Neural crest cell (in vitro differentiated cells): Measurements from ENCODE around the gene ISM1. TPM values are rescaled to one million over a fixed set of nuclear protein-coding genes. Genes with fewer than 3 reads are reported as not detected.

ENCODE experiments used
- DNase-seq: peaks from one replicate; pipeline ENCODE4 v3.0.0; 2021; ENCODE audit warnings: low read depth, mixed read lengths, low spot score
- H3K27ac Mint-ChIP-seq: one replicate; pipeline ENCODE4 v1.8.0; 2021; ENCODE audit warnings: mild to moderate bottlenecking, mixed read lengths; ENCODE audit not compliant: unreplicated experiment
- H3K27me3 Mint-ChIP-seq: 2 replicates; pipeline ENCODE4 v1.8.0; 2021; ENCODE audit warnings: low read depth, mild to moderate bottlenecking, mixed read lengths
- H3K36me3 Mint-ChIP-seq: 2 replicates; pipeline ENCODE4 v1.8.0; 2021; ENCODE audit warnings: low read depth, mild to moderate bottlenecking, mixed read lengths
- H3K4me1 Mint-ChIP-seq: 2 replicates; pipeline ENCODE4 v1.8.0; 2021; ENCODE audit warnings: mixed read lengths
- H3K4me3 Mint-ChIP-seq: one replicate; pipeline ENCODE4 v1.8.0; 2021; ENCODE audit warnings: mild to moderate bottlenecking, mixed read lengths
- H3K9me3 Mint-ChIP-seq: 2 replicates; pipeline ENCODE4 v1.8.0; 2021; ENCODE audit warnings: mixed read lengths
- total RNA-seq: library from RNA; stranded (reverse); gene quantifications from 2 replicates; pipeline ENCODE4 v1.2.1, GENCODE V29; 2021
- TF ChIP-seq, protein P1 (sequence below): fragments of 200-600 bp; sonication (generic); conservative IDR thresholded peaks from 2 replicates; pipeline ENCODE4 v1.5.0; 2021; ENCODE audit warnings: antibody characterized with exemption, mild to moderate bottlenecking

The ISM1 gene
- total RNA-seq, 1 donor from 2014 or later, result 0.33 TPM

DNA sequence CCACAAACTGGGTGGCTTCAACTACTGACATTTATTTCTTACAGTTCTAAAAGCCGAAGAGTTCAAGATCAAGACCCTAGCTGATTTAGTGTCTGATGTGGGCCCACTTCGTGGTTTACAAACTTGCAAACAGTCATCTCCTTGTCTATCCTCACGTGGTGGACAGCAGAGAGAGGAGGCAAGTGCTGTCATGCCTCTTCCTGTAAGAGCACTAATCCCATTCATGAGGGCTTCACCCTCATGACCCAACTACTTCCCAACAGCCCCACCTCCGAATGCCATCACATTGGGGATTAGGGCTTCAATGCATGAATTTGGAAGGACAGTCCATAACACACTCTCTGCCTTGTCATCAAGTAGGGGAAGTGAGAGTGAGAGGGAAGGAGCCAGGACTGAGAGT lies 15.6 kb upstream of the ISM1 start:
- Mint-ChIP-seq H3K4me3 (no peak overlapping the region), H3K27ac (no peak overlapping the region), H3K4me1 (peaks cover 6% of the 10 kb centered on the region), H3K9me3 (no peaks in the 10 kb centered on the region), H3K36me3 (no peaks in the 10 kb centered on the region), H3K27me3 (peaks cover 4% of the 10 kb centered on the region)
- TF ChIP-seq, protein P1, sequence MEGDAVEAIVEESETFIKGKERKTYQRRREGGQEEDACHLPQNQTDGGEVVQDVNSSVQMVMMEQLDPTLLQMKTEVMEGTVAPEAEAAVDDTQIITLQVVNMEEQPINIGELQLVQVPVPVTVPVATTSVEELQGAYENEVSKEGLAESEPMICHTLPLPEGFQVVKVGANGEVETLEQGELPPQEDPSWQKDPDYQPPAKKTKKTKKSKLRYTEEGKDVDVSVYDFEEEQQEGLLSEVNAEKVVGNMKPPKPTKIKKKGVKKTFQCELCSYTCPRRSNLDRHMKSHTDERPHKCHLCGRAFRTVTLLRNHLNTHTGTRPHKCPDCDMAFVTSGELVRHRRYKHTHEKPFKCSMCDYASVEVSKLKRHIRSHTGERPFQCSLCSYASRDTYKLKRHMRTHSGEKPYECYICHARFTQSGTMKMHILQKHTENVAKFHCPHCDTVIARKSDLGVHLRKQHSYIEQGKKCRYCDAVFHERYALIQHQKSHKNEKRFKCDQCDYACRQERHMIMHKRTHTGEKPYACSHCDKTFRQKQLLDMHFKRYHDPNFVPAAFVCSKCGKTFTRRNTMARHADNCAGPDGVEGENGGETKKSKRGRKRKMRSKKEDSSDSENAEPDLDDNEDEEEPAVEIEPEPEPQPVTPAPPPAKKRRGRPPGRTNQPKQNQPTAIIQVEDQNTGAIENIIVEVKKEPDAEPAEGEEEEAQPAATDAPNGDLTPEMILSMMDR, result no peak
- DNase-seq, result no peak

DNA sequence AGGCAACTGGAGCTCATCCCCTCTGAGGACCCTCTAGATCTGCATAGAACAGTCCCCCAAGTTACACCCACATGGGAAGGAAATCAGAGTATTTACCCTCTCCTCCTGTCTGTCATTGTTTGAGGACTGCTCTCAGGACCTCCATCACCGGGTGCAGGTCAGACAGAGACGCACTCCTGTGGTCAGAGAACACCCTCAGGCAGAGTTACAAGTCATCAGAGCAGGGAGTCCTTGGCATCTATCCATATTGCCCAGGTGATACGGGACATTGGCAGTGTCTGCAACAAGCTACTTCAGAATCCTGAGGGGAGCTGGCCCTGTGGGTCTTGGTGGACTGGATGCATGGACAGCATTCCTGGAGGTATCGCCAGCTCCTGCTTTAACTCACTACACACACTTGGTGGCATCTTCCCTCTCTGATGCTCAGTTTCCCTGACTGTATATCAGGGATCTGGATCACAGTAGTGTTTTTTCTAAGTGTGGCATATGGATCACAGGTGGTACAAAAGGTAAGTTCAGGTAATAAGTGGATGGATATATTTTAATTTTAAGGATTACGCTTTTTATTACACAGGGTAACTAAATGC lies 15.1 kb upstream of the ISM1 start:
- Mint-ChIP-seq H3K27ac (no peak overlapping the region), H3K4me1 (peaks cover 3% of the 10 kb centered on the region), H3K36me3 (no peaks in the 10 kb centered on the region), H3K4me3 (no peak overlapping the region), H3K27me3 (peaks cover 4% of the 10 kb centered on the region), H3K9me3 (no peaks in the 10 kb centered on the region)
- TF ChIP-seq, protein P1, result no peak
- no peak for DNase-seq

DNA sequence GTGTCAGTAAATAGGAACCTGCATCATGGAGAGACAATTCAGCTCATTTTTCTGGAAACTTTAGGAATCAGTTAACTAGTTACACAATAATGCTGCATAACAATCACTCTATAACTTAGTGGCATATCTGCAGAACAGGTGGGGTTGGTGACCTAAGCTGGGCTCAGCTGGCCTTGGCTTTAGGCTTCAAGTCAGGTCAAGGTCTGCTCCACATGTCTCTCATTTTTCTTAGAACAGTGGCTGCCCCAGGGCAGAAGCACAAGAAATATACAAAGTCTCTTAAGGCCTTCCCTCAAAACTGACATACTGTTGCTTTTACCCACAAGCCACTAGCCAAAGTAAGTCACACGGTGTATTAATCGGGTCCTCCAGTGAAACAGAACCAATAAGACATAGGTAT lies 14.1 kb upstream of the ISM1 start:
- TF ChIP-seq, protein P1, result no peak
- H3K4me3 Mint-ChIP-seq, result no peak overlapping the region
- no peak for DNase-seq
- peaks cover 6% of the 10 kb centered on the region for H3K27me3 Mint-ChIP-seq
- no peak overlapping the region for H3K27ac Mint-ChIP-seq
- no peaks in the 10 kb centered on the region for H3K36me3 Mint-ChIP-seq
- H3K4me1 Mint-ChIP-seq, result no peaks in the 10 kb centered on the region
- no peaks in the 10 kb centered on the region for H3K9me3 Mint-ChIP-seq

DNA sequence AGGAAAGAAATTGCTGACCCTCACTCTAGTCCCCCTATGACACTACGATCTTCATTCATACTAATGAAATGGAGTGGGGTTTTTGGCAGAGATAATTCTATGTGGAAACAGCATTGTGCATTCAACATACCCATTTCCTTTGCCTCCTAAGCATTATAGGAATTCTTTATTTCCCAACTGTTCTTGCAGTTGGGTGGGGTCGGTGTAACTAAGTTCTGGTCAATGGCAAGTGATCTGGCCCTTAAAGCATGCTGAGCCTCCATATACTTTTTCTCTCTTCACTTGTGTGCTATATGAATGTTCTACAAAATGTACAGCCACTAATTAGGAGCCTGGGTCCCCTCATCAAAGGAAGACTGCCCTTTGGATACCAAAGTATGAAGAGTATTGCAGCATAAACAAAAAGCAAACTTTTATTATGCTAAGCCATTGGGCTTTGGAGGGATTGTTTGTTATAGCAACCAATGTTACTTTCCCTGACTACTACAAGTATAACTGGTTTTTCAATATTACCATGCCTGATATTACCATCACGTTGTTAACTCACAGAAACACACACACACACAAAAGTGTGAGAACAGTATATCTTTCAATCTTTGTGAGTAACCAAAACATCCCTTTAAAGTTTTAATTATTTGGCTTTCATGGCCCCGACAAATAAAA lies 9.0 kb upstream of the ISM1 start:
- no peaks in the 10 kb centered on the region for H3K9me3 Mint-ChIP-seq
- no peak overlapping the region for H3K27ac Mint-ChIP-seq
- peaks cover 49% of the 10 kb centered on the region for H3K27me3 Mint-ChIP-seq
- H3K4me1 Mint-ChIP-seq, result no peaks in the 10 kb centered on the region
- TF ChIP-seq, protein P1, result no peak
- DNase-seq, result no peak
- H3K36me3 Mint-ChIP-seq, result no peaks in the 10 kb centered on the region
- H3K4me3 Mint-ChIP-seq, result no peak overlapping the region

DNA sequence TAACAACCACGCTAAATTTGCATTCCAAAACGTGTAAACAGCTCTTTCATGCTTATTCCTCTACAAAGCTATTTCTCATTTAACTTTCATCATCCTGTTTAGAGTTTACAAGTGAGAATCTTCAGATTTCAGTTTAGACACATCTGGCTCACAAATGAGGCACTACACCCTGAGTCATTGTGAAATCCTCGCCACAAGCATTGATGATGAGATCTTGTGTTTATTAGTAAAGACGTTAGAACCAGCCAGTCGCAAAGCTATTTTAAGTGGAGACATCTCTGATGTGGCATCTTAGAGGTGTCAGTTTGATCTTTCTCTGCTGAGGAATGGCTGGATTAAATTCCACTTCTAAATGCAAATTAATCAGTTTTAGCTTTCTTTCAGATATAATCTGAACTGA lies 8.3 kb upstream of the ISM1 start:
- Mint-ChIP-seq H3K27me3 (peaks cover 55% of the 10 kb centered on the region), H3K4me1 (no peaks in the 10 kb centered on the region), H3K27ac (no peak overlapping the region), H3K9me3 (no peaks in the 10 kb centered on the region), H3K36me3 (no peaks in the 10 kb centered on the region), H3K4me3 (no peak overlapping the region)
- no peak for DNase-seq
- TF ChIP-seq, protein P1, result no peak
